Liver (tissue), 3 donors: ENCODE results near the gene TMEM43.

Experiments used
- ATF3 ChIP-seq: IDR thresholded peaks from 2 replicates; pipeline ENCODE4 v1.6.1; 2016; ENCODE audit warnings: antibody characterized with exemption
- CTCF ChIP-seq: fragments of 150-350 bp; IDR thresholded peaks from 2 replicates; pipeline ENCODE4 v1.5.1; 2017; ENCODE audit warnings: improper control_type of control experiment, low read depth, low read length; ENCODE audit not compliant: missing input control
- FOXA1 ChIP-seq: IDR thresholded peaks from 2 replicates; pipeline ENCODE4 v1.6.1; 2016; ENCODE audit warnings: antibody characterized with exemption
- HNF4G ChIP-seq: IDR thresholded peaks from 2 replicates; pipeline ENCODE4 v1.6.1; 2016; ENCODE audit warnings: antibody characterized with exemption
- MAX ChIP-seq: IDR thresholded peaks from 2 replicates; pipeline ENCODE4 v1.6.1; 2016; ENCODE audit warnings: antibody characterized with exemption
- RAD21 ChIP-seq, 2 donors: IDR thresholded peaks; 2 replicates each; pipeline ENCODE4 v1.6.1; 2016; ENCODE audit warnings: antibody characterized with exemption in 2 of 2, mild to moderate bottlenecking in 2 of 2
- REST ChIP-seq: IDR thresholded peaks from 2 replicates; pipeline ENCODE4 v1.6.1; 2016; ENCODE audit warnings: antibody characterized with exemption, mild to moderate bottlenecking
- RXRA ChIP-seq, 2 donors: IDR thresholded peaks; 2 replicates each; pipeline ENCODE4 v1.6.1; 2017 to 2018; ENCODE audit warnings: antibody characterized with exemption in 2 of 2, mild to moderate bottlenecking in 1 of 2
- SP1 ChIP-seq: IDR thresholded peaks from 2 replicates; pipeline ENCODE4 v1.6.1; 2018; ENCODE audit warnings: antibody characterized with exemption, mild to moderate bottlenecking
- TAF1 ChIP-seq: conservative IDR thresholded peaks from 2 replicates; pipeline ENCODE4 v1.6.1; 2016; ENCODE audit warnings: antibody characterized with exemption, mild to moderate bottlenecking
- YY1 ChIP-seq: IDR thresholded peaks from 2 replicates; pipeline ENCODE4 v1.6.1; 2016; ENCODE audit warnings: antibody characterized with exemption, mild to moderate bottlenecking
- ZBTB33 ChIP-seq: IDR thresholded peaks from 2 replicates; pipeline ENCODE4 v1.6.1; 2016; ENCODE audit warnings: antibody characterized with exemption
- donor health status: healthy.
- donor health status: healthy.

- peak in 1 of 2 donors; percentile 37 for TF ChIP-seq RXRA (IDR thresholded peaks at IDR 0.05)
- no peak for TF ChIP-seq CTCF
- no peak for TF ChIP-seq YY1
- no peak for TF ChIP-seq SP1
- TF ChIP-seq ATF3 = no peak
- no peak for TF ChIP-seq MAX
- no peak for TF ChIP-seq REST
- TF ChIP-seq FOXA1 = no peak
- TF ChIP-seq HNF4G = no peak
- TF ChIP-seq ZBTB33 = no peak
- TF ChIP-seq RAD21 (IDR thresholded peaks at IDR 0.05) = no peak
- no peak for TF ChIP-seq TAF1
Observed at GRCh38 chr3:14137445-14137844, 12.6 kb downstream of the TMEM43 start.
